HG02885 (cell line): Measurements from ENCODE around the gene B4GALT2.

Experiments used
- ATAC-seq: cut with Tn5 transposase; IDR thresholded peaks from one replicate; pipeline ENCODE4 v1.9.1; 2021; ENCODE audit warnings: mild to moderate bottlenecking; ENCODE audit not compliant: unreplicated experiment, poor library complexity

Gene B4GALT2

GRCh38 chr1:43997295-43997999, 18.4 kb downstream of the B4GALT2 start:
- ATAC-seq: no peak

- no peak for ATAC-seq
Measured at GRCh38 chr1:43998000-43998378, 19.0 kb downstream of the B4GALT2 start.

- ATAC-seq: no peak
Measured at GRCh38 chr1:43999455-43999854, 20.4 kb downstream of the B4GALT2 start.

GRCh38 chr1:44000122-44000665, 21.2 kb downstream of the B4GALT2 start:
- ATAC-seq: no peak

- ATAC-seq: no peak
Measured at GRCh38 chr1:44002165-44002564, 23.2 kb downstream of the B4GALT2 start.

GRCh38 chr1:44002606-44003157, 23.7 kb downstream of the B4GALT2 start:
- no peak for ATAC-seq

GRCh38 chr1:44008259-44008658, 29.2 kb downstream of the B4GALT2 start:
- ATAC-seq: no peak

GRCh38 chr1:44010935-44011471, 32.0 kb downstream of the B4GALT2 start:
- ATAC-seq: no peak

- ATAC-seq: no peak
Measured at GRCh38 chr1:44012404-44012803, 33.4 kb downstream of the B4GALT2 start.

GRCh38 chr1:44012941-44013609, 34.1 kb downstream of the B4GALT2 start:
- ATAC-seq: no peak

GRCh38 chr1:44013949-44014348, 34.9 kb downstream of the B4GALT2 start:
- ATAC-seq: no peak

- no peak for ATAC-seq
Measured at GRCh38 chr1:44014365-44015104, 35.5 kb downstream of the B4GALT2 start.

GRCh38 chr1:44015206-44015605, 36.2 kb downstream of the B4GALT2 start:
- no peak for ATAC-seq

- ATAC-seq: no peak
Measured at GRCh38 chr1:44016041-44016889, 37.3 kb downstream of the B4GALT2 start.

- no peak for ATAC-seq
Measured at GRCh38 chr1:44016890-44017400, 37.9 kb downstream of the B4GALT2 start.

GRCh38 chr1:44019466-44019948, 40.5 kb downstream of the B4GALT2 start:
- ATAC-seq: no peak

GRCh38 chr1:44020464-44020863, 41.5 kb downstream of the B4GALT2 start:
- no peak for ATAC-seq

GRCh38 chr1:44021156-44021555, 42.1 kb downstream of the B4GALT2 start:
- no peak for ATAC-seq

- ATAC-seq: no peak
Measured at GRCh38 chr1:44021581-44022321, 42.7 kb downstream of the B4GALT2 start.
